HUES64 (cell line): Measurements from ENCODE around the gene MAP3K7CL. TPM values are rescaled to one million over a fixed set of nuclear protein-coding genes. Genes with fewer than 3 reads are reported as not detected.

ENCODE experiments used
- H3K27ac ChIP-seq: 2 replicates; pipeline ENCODE4 v1.7.0; 2013; ENCODE audit warnings: low read depth, low read length, inconsistent platforms
- H3K27me3 ChIP-seq: 2 replicates; pipeline ENCODE4 v1.6.1; 2013; ENCODE audit warnings: mild to moderate bottlenecking, low read length; ENCODE audit not compliant: insufficient read depth
- H3K36me3 ChIP-seq: 2 replicates; pipeline ENCODE4 v1.6.1; 2013; ENCODE audit warnings: mild to moderate bottlenecking, low read length; ENCODE audit not compliant: insufficient read depth
- H3K4me1 ChIP-seq: 2 replicates; pipeline ENCODE4 v1.6.1; 2013; ENCODE audit warnings: mild to moderate bottlenecking, low read length, moderate library complexity; ENCODE audit not compliant: insufficient read depth
- H3K4me3 ChIP-seq: 2 replicates; pipeline ENCODE4 v1.5.1; 2013; ENCODE audit warnings: mild to moderate bottlenecking, low read length, moderate library complexity
- H3K9ac ChIP-seq: 2 replicates; pipeline ENCODE4 v1.6.1; 2013; ENCODE audit warnings: mild to moderate bottlenecking, low read depth, low read length
- H3K9me3 ChIP-seq: 2 replicates; pipeline ENCODE4 v1.6.1; 2013; ENCODE audit warnings: low read depth, low read length; ENCODE audit not compliant: insufficient read depth
- WGBS: fragments of 150-250, 120-280 bp; methylation state at CpG from one replicate; pipeline ENCODE4 v1.1.7; 2013; ENCODE audit warnings: missing lambda C conversion rate; 5-methylcytosine and 5-hydroxymethylcytosine counted together
- polyA plus RNA-seq, 2 experiments: library from polyadenylated mRNA; stranded (reverse); fragments of 50-300 nt; gene quantifications; one replicate each; pipeline ENCODE4 v1.2.3, GENCODE V29; 2013

Gene MAP3K7CL, protein sequence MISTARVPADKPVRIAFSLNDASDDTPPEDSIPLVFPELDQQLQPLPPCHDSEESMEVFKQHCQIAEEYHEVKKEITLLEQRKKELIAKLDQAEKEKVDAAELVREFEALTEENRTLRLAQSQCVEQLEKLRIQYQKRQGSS
- not detected for polyA plus RNA-seq (2013, experiment 1 of 2)
- polyA plus RNA-seq (2013, experiment 2 of 2): not detected

GRCh38 chr21:29130270-29130969 lies at the start of gene MAP3K7CL:
Gene MAP3K7CL (plus strand): TSS chr21:29130644. CDS start chr21:29133345, 2,701 bp downstream.
- no peaks in the 10 kb centered on the region for H3K4me1 ChIP-seq
- H3K36me3 ChIP-seq: no peaks in the 10 kb centered on the region
- H3K9me3 ChIP-seq: peaks cover 7% of the 10 kb centered on the region; the same call in 1 of the 2 replicates
- H3K9ac ChIP-seq: no peak within 1 kb of the TSS
- WGBS: 86% methylated on average over 12 of the region's 12 CpGs
- H3K4me3 ChIP-seq: no peak within 1 kb of the TSS
- no peak within 1 kb of the TSS for H3K27ac ChIP-seq
- H3K27me3 ChIP-seq: no peaks in the 10 kb centered on the region

DNA sequence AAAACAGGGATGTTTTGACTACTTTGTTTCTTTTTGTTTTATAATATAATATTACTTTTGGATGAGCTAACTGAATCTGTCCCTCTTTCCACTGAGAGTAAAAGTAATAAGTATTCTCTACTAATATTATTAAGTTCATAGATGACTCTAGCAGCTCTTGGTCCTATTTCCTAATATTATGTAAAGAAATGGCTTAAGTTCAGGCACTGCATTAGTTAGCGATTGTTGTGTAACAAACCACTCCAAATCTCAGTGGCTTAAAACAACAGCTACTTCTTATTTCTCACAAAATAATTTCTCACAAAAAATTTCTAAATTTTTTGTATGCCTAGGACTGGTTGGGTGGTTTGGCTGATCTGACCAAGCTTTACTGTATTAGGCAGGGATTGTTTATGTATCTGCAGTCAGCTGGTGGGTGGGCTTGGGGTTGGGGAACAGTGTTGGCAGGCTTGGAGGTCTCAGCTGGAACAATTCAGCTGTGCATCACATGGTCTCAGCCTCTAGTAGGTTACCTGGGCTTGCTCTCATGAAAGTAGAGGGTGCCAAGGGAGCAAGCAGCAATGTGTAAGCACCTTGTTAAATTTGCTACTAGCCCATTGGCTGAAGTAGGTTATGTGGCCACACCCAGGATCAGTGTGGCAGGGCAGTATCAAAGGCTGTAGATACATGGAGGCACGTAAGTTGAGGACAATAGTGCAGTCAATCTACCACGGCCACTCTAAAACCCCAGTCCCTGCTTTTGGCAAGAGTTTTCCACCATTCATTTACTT lies 48.2 kb upstream of the MAP3K7CL start:
- Histone ChIP-seq H3K4me1 (peaks cover 7% of the 10 kb centered on the region; the same call in 1 of the 2 replicates), H3K9ac (no peak overlapping the region), H3K27me3 (no peaks in the 10 kb centered on the region), H3K27ac (no peak overlapping the region), H3K4me3 (no peak overlapping the region), H3K36me3 (no peaks in the 10 kb centered on the region), H3K9me3 (no peaks in the 10 kb centered on the region)
- 94% methylated on average over 3 of the region's 3 CpGs for WGBS

- over 99% methylated on average over 3 of the region's 3 CpGs for WGBS
- Histone ChIP-seq H3K36me3 (no peaks in the 10 kb centered on the region), H3K9me3 (no peaks in the 10 kb centered on the region), H3K4me3 (no peak overlapping the region), H3K9ac (no peak overlapping the region), H3K4me1 (peaks cover 7% of the 10 kb centered on the region; the same call in 1 of the 2 replicates), H3K27me3 (no peaks in the 10 kb centered on the region), H3K27ac (no peak overlapping the region)
These were observed 47.1 kb upstream of the MAP3K7CL start for GRCh38 chr21:29083306-29083705.

DNA sequence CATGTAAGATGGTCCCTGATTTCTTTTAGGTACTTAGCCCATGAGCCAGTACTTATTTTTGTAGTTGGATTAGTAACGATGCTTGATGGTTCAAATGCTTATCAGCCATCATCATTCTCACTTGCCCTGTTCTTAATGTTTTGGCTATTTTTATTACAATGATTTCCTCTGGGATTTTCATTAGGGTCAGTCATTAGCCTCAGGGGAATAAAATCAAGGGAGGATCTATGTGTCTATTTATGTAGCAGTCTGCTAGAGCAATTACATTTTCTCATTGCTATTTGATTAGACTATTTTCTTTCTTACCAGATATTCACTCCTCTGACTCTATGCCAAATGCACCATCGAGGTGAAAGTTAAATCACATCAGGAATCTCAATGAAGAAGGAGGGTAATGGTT lies 46.1 kb upstream of the MAP3K7CL start:
- 100% methylated on average over 1 of the region's 2 CpGs for WGBS
- Histone ChIP-seq H3K27ac (no peak overlapping the region), H3K36me3 (no peaks in the 10 kb centered on the region), H3K9ac (no peak overlapping the region), H3K9me3 (no peaks in the 10 kb centered on the region), H3K4me1 (peaks cover 7% of the 10 kb centered on the region; the same call in 1 of the 2 replicates), H3K27me3 (no peaks in the 10 kb centered on the region), H3K4me3 (no peak overlapping the region)

DNA sequence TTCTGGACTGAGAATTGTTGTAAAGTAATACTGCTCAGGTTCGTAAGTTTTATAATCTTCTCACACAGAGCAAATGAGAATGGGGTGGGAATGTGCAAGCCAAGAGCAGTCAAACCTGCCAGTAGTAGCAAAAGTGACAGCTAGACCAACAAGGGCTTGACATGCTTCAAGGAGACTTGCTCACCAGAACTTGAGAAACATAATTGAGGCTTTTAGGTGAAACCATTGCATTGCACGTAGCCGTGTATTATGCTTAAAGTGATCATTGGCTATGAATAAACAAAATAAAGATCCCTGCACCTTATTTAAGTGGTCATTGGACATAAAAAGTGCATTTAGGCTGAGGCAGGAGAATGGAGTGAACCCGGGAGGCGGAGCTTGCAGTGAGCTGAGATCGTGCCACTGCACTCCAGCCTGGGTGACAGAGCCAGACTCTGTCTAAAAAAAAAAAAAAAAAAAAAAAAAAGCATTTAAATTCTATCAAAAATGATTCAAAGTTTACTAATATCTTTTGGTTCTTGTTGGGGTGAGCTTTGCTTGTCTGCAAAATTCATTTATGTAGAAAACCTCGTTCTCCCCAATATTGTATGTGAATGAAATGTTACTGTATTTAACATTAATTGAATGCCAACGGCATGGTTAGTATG lies 45.2 kb upstream of the MAP3K7CL start:
- H3K27ac ChIP-seq: no peak overlapping the region
- H3K9me3 ChIP-seq: no peaks in the 10 kb centered on the region
- 80% methylated on average over 7 of the region's 8 CpGs for WGBS
- no peaks in the 10 kb centered on the region for H3K36me3 ChIP-seq
- H3K27me3 ChIP-seq: no peaks in the 10 kb centered on the region
- H3K4me3 ChIP-seq: no peak overlapping the region
- peaks cover 7% of the 10 kb centered on the region; the same call in 1 of the 2 replicates for H3K4me1 ChIP-seq
- H3K9ac ChIP-seq: no peak overlapping the region

DNA sequence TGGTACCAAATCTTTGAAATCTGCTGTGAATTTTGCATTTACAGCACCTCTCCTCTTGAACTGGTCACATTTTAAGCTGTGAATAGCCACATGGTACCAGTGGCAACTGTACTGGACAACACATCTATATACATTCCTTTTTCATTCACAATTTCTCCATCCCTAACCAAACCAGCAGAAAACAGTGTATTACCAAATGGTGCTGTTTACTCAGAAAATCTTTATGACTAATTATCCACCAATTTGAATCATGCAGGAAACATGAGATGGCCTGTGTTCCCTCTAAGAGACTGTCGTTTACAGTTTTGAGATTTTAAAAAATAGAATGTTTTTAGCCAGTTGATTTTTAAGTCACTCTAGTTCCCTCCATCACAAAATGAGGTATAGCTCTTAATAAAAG lies 39.4 kb upstream of the MAP3K7CL start:
- no peak overlapping the region for H3K27ac ChIP-seq
- H3K4me1 ChIP-seq: peaks cover 8% of the 10 kb centered on the region; the same call in 1 of the 2 replicates
- WGBS: no CpG with 5 or more reads among the region's 1 CpG
- no peak overlapping the region for H3K4me3 ChIP-seq
- no peaks in the 10 kb centered on the region for H3K9me3 ChIP-seq
- H3K27me3 ChIP-seq: no peaks in the 10 kb centered on the region
- no peak overlapping the region for H3K9ac ChIP-seq
- H3K36me3 ChIP-seq: no peaks in the 10 kb centered on the region

DNA sequence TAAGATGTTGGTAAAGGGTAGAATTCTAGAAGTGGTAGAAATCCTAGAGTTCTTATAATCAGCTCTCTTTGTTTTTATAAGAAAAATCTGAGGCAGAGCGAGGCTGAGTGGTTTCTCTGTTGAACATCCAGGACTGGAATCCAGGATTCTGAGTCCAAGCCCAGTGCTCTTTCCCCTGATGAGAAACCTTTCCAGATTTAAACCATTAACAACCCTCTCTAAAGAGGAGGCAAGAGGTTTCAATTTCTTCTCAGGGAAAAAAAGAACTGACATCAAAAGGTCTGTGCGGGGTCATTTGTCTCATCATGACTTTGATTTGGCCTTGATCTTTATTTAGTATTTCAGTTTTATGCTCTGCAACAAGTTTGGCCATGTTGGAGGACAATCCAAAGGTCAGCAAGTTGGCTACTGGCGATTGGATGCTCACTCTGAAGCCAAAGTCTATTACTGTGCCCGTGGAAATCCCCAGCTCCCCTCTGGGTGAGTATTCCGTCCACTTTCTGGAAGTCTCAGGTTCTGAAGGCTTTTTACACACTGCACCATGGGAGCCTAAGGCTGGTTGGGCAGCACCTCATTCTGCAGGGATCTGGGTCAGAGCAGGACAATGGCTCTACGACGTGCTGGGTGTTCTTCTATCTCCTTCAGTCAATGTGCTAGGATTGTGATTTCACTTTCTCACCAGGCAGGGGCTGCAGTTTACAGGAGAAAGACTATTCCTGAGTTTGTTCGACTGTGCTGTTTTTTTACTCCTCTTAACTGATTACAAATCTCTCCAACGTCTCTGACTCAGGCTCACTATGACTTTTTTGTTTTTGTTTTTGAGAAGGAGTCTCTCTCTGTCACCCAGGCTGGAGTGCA lies 38.1 kb upstream of the MAP3K7CL start:
- Histone ChIP-seq H3K4me3 (no peak overlapping the region), H3K27ac (no peak overlapping the region), H3K27me3 (no peaks in the 10 kb centered on the region), H3K36me3 (no peaks in the 10 kb centered on the region), H3K4me1 (0 out of 2 replicates have a peak, but pooled peaks cover 7% of the 10 kb centered on the region), H3K9me3 (no peaks in the 10 kb centered on the region), H3K9ac (no peak overlapping the region)
- WGBS: 82% methylated on average over 9 of the region's 9 CpGs

DNA sequence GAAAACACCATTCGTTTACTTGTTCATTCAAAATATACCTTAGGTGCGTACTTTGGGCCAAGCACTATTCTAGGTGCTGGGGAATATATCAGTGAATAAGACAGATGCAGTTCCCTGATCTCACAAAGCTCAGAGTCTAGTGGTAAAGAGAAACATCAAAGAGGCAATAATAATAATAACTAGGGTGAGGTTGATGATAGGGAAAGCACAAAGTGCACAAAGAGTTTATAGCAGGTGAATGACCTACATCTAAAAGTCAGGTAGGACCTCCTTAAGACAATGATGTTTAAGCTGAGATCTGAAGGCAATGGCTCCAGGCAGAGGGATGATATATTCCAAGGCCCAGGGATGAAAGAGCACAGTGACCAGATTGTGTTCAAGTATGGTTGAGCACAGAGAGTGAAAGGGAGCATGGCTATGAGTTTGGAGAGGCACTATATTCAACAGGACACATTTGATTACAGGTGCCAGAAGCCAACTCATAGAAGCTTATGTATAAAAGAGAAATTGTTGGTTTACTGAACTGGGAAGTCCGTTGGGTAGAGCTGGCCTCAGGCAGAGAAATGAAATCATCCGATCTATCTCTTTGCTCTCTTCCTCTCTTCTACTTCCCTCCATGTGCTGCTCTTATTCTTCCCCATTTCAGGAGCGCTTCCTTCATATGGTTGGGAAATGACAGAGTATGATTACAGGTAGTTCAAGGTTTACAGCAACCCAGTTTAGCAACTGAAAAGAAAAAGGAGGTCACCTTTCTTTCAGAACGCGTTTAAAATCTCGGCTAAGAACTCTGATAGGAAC lies 34.0 kb upstream of the MAP3K7CL start:
- H3K9ac ChIP-seq: no peak overlapping the region
- H3K36me3 ChIP-seq: no peaks in the 10 kb centered on the region
- no peak overlapping the region for H3K27ac ChIP-seq
- 94% methylated on average over 7 of the region's 8 CpGs for WGBS
- no peaks in the 10 kb centered on the region for H3K9me3 ChIP-seq
- H3K4me3 ChIP-seq: no peak overlapping the region
- H3K27me3 ChIP-seq: no peaks in the 10 kb centered on the region
- 0 out of 2 replicates have a peak, but pooled peaks cover 7% of the 10 kb centered on the region for H3K4me1 ChIP-seq

- Histone ChIP-seq H3K27me3 (no peaks in the 10 kb centered on the region), H3K36me3 (no peaks in the 10 kb centered on the region), H3K4me1 (0 out of 2 replicates have a peak, but pooled peaks cover 7% of the 10 kb centered on the region), H3K27ac (no peak overlapping the region), H3K9me3 (no peaks in the 10 kb centered on the region), H3K4me3 (no peak overlapping the region), H3K9ac (no peak overlapping the region)
- 88% methylated on average over 2 of the region's 2 CpGs for WGBS
These were observed 32.3 kb upstream of the MAP3K7CL start for GRCh38 chr21:29098156-29098555.
